ENCODE data around the gene MCM7.

The MCM7 gene

DNA sequence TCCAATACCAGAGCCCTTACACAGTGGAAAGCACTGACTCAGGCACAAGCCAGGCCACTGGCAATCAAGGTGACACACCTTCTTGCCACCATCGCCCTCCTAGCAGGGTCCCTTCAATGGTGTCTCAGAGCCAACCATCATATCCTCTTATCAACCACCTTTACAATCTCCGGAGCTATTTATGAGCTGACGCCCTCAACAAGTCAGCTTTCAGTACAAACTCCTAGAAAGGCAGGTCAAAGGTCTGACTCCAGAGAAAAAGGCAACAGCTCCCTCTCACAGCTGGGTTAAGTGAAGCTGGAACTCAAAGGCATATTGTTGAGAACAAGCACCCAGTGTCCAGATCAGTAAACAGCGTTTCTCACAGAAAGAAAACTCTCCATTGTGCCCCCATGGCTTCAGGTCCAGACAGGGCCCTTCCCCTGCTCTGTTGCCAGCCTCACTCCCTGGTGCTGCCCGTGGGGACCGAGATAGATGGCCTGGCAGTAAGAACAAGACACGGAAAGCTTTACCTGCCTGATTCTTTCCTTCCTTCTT, 22.1 kb downstream of the MCM7 start:
- Histone ChIP-seq H3K9me3 (replicated peaks in 1 of 11) (peaks cover 30 to 51% (median 41%) of the 10 kb centered on the region in 11 experiments), H3K36me3 (peaks cover 56 to 65% (median 62%) of the 10 kb centered on the region in 11 experiments), H4K20me1 (peaks cover 7 to 54% (median 23%) of the 10 kb centered on the region in 11 experiments; a peak in 13 of 22 replicates), H3K4me2 (peak overlapping the region in 10 of 11 experiments; percentile 87 to 98 (median 90); a peak in 15 of 22 replicates), H3K4me1 (peaks cover 23 to 30% (median 27%) of the 10 kb centered on the region in 10 experiments), H3K27ac (no peak overlapping the region), H3K27me3 (peaks cover 0 to 18% (median 14%) of the 10 kb centered on the region in 11 experiments; a peak in 16 of 22 replicates), H3K4me3 (peak overlapping the region in 2 of 10 experiments; percentile 29 to 98; a peak in 1 of 20 replicates), H3K9ac (peak overlapping the region in 7 of 11 experiments; percentile 95 to 100 (median 99); a peak in 9 of 22 replicates)
- TF ChIP-seq Cebpa-rat (IDR thresholded peaks at IDR 0.05): no peak

DNA sequence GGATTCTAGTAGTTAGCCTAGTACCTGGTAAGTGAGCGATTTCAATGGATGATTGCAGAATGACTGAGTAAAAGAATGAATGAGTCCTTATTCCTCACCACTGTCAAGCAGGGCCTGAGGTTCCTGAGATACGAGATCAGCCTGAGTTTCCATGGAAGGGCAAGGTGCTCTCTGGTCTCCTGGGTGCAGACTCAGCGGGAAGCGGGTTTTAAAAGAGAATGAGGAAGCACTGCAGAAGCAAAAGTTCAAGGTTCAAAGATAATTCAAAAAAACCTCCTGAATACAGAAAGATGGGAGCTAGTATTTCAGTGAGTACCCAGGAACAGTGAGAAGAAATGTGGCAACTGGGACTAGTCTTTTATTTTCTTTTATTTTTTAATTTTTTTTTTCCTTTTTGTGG, 24.0 kb downstream of the MCM7 start:
- Histone ChIP-seq H4K20me1 (peaks cover 7 to 54% (median 23%) of the 10 kb centered on the region in 11 experiments; a peak in 13 of 22 replicates), H3K4me2 (no peak overlapping the region), H3K27me3 (peaks cover 0 to 2% (median 1%) of the 10 kb centered on the region in 11 experiments; a peak in 9 of 22 replicates), H3K36me3 (peaks cover 75 to 84% (median 81%) of the 10 kb centered on the region in 11 experiments), H3K27ac (no peak overlapping the region), H3K4me1 (peaks cover 17 to 23% (median 20%) of the 10 kb centered on the region in 10 experiments), H3K9ac (no peak overlapping the region), H3K4me3 (no peak overlapping the region), H3K9me3 (replicated peaks in 1 of 11) (peaks cover 49 to 70% (median 60%) of the 10 kb centered on the region in 11 experiments)
- no peak for TF ChIP-seq Cebpa-rat (IDR thresholded peaks at IDR 0.05)

- no peak overlapping the region for H3K9ac ChIP-seq
- TF ChIP-seq Cebpa-rat (IDR thresholded peaks at IDR 0.05): no peak
- peaks cover 7 to 50% (median 22%) of the 10 kb centered on the region in 11 experiments; a peak in 13 of 22 replicates for H4K20me1 ChIP-seq
- no peak overlapping the region for H3K4me2 ChIP-seq
- peaks cover 0 to 10% (median 0%) of the 10 kb centered on the region in 11 experiments; a peak in 5 of 22 replicates for H3K27me3 ChIP-seq
- peaks cover 93 to 100% (median 99%) of the 10 kb centered on the region in 11 experiments for H3K36me3 ChIP-seq
- H3K4me3 ChIP-seq: peak overlapping the region in 5 of 10 experiments; percentile 2 to 44 (median 16); a peak in 3 of 20 replicates
- peaks cover 67 to 88% (median 78%) of the 10 kb centered on the region in 11 experiments for H3K9me3 ChIP-seq (replicated peaks in 1 of 11)
- H3K4me1 ChIP-seq: peaks cover 12 to 18% (median 15%) of the 10 kb centered on the region in 10 experiments
- H3K27ac ChIP-seq: no peak overlapping the region
Measured at GRCh38 chr7:100075418-100075817, 25.8 kb downstream of the MCM7 start.

- Histone ChIP-seq H3K36me3 (peaks cover 99 to 100% (median 100%) of the 10 kb centered on the region in 11 experiments), H4K20me1 (peaks cover 7 to 45% (median 17%) of the 10 kb centered on the region in 11 experiments; a peak in 13 of 22 replicates), H3K27ac (no peak overlapping the region), H3K4me1 (peaks cover 6 to 12% (median 10%) of the 10 kb centered on the region in 10 experiments), H3K9ac (no peak overlapping the region), H3K4me2 (no peak overlapping the region), H3K4me3 (0 out of 20 replicates have a peak overlapping the region, but pooled peaks of 7 of the 10 experiments have one; percentile 2 to 45 (median 11)), H3K27me3 (peaks cover 0 to 10% (median 0%) of the 10 kb centered on the region in 11 experiments; a peak in 5 of 22 replicates), H3K9me3 (replicated peaks in 1 of 11) (peaks cover 73 to 93% (median 84%) of the 10 kb centered on the region in 11 experiments)
- TF ChIP-seq Cebpa-rat (IDR thresholded peaks at IDR 0.05): no peak
Measured at GRCh38 chr7:100074841-100075240, 26.4 kb downstream of the MCM7 start.

DNA sequence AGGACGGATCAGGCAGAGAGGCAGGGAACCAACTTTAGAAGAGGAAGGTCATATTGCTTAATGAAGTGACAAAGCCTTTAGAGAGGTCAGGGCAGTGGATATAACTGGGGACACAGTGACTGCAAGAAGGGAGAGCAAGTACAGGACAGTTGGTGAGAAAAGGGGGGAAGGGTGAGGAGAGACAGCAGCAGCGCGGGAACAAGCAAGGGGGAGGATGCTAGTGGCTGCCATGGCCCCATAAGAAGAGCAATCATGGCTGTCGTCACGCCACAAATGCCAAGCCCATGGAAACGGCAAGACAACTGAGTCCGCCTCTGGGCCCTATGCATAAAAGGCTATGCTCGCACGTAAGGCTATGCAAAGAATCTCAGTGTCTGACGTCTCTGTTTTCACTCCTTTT, 28.7 kb downstream of the MCM7 start:
- H3K4me2 ChIP-seq: no peak overlapping the region
- no peaks in the 10 kb centered on the region for H3K4me1 ChIP-seq
- TF ChIP-seq Cebpa-rat (IDR thresholded peaks at IDR 0.05): no peak
- H3K27me3 ChIP-seq: peaks cover 0 to 10% (median 0%) of the 10 kb centered on the region in 11 experiments; a peak in 5 of 22 replicates
- no peak overlapping the region for H3K27ac ChIP-seq
- H3K9ac ChIP-seq: no peak overlapping the region
- H3K36me3 ChIP-seq: peaks cover 92 to 100% (median 100%) of the 10 kb centered on the region in 11 experiments
- peaks cover 0 to 24% (median 7%) of the 10 kb centered on the region in 11 experiments; a peak in 9 of 22 replicates for H4K20me1 ChIP-seq
- peaks cover 83 to 90% (median 86%) of the 10 kb centered on the region in 11 experiments for H3K9me3 ChIP-seq (replicated peaks in 1 of 11)
- H3K4me3 ChIP-seq: peak overlapping the region; percentile 5 to 54 (median 44); a peak in 16 of 20 replicates

- Histone ChIP-seq H3K9me3 (replicated peaks in 1 of 11) (peaks cover 71 to 77% (median 73%) of the 10 kb centered on the region in 11 experiments), H3K4me2 (no peak overlapping the region), H3K9ac (no peak overlapping the region), H4K20me1 (peaks cover 0 to 13% (median 7%) of the 10 kb centered on the region in 11 experiments; a peak in 7 of 22 replicates), H3K27me3 (peaks cover 0 to 10% (median 0%) of the 10 kb centered on the region in 11 experiments; a peak in 5 of 22 replicates), H3K4me1 (peaks cover 0 to 6% (median under 1%) of the 10 kb centered on the region in 10 experiments; a peak in 6 of 20 replicates), H3K27ac (no peak overlapping the region), H3K36me3 (peaks cover 82 to 100% (median 98%) of the 10 kb centered on the region in 11 experiments), H3K4me3 (peak overlapping the region in 9 of 10 experiments; percentile 14 to 54 (median 44); a peak in 17 of 20 replicates)
- TF ChIP-seq Cebpa-rat (IDR thresholded peaks at IDR 0.05): no peak
Measured at GRCh38 chr7:100071018-100071723, 30.0 kb downstream of the MCM7 start.

GRCh38 chr7:100069991-100070390, 31.2 kb downstream of the MCM7 start:
- peaks cover 81 to 100% (median 98%) of the 10 kb centered on the region in 11 experiments for H3K36me3 ChIP-seq
- peaks cover 59 to 65% (median 61%) of the 10 kb centered on the region in 11 experiments for H3K9me3 ChIP-seq (replicated peaks in 1 of 11)
- no peak for TF ChIP-seq Cebpa-rat (IDR thresholded peaks at IDR 0.05)

DNA sequence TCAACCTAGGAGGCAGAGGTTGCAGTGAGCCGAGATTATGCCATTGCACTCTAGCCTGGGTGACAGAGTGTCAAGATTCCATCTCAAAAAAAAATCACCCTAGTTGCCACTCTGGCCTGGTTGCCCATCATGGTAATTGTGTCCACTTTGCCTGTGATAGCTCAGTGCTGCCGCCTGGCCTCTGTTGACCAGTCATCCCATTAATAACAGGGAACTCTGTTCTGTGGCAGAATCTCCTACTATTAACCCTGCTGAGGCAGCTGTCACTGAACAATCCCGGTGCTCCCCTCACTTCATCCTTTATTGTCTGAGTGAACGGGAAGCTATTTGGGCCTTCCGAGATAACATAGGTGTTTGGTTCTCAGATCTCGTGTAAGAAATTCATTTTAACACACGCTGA, 34.2 kb downstream of the MCM7 start:
- no peak for TF ChIP-seq Cebpa-rat (IDR thresholded peaks at IDR 0.05)
- Histone ChIP-seq H3K36me3 (peaks cover 81 to 100% (median 97%) of the 10 kb centered on the region in 11 experiments), H3K27me3 (peaks cover 0 to 10% (median 0%) of the 10 kb centered on the region in 11 experiments; a peak in 4 of 22 replicates), H3K9ac (no peak overlapping the region), H3K27ac (no peak overlapping the region), H3K9me3 (replicated peaks in 1 of 11) (peaks cover 28 to 35% (median 31%) of the 10 kb centered on the region in 11 experiments), H3K4me2 (no peak overlapping the region), H3K4me1 (peaks cover 0 to 15% (median 5%) of the 10 kb centered on the region in 10 experiments; a peak in 9 of 20 replicates), H3K4me3 (no peak overlapping the region), H4K20me1 (peaks cover 0 to 25% (median 7%) of the 10 kb centered on the region in 11 experiments; a peak in 10 of 22 replicates)

More at GRCh38 chr7:100069991-100070390, 31.2 kb downstream of the MCM7 start:
- Histone ChIP-seq H3K9ac (no peak overlapping the region), H4K20me1 (peaks cover 0 to 17% (median 5%) of the 10 kb centered on the region in 11 experiments; a peak in 7 of 22 replicates), H3K4me2 (no peak overlapping the region), H3K4me1 (peaks cover 0 to 15% (median 5%) of the 10 kb centered on the region in 10 experiments; a peak in 9 of 20 replicates), H3K4me3 (peak overlapping the region in 5 of 10 experiments; percentile 39 to 54 (median 43); a peak in 6 of 20 replicates), H3K27me3 (peaks cover 0 to 10% (median 0%) of the 10 kb centered on the region in 11 experiments; a peak in 5 of 22 replicates), H3K27ac (no peak overlapping the region)

Data from BLaER1 treated with 17β-estradiol and CSF1 and Interleukin-3, amounts not matched to agents 10 nM and 100 nM (cell line).